ENCODE data around the gene NCKAP5. TPM values are rescaled to one million over a fixed set of nuclear protein-coding genes. Genes with fewer than 3 reads are reported as not detected.

NCKAP5 gene
- total and polyA plus RNA-seq, 9 of the 15 experiments (the other 6 are each of a cell fraction or from before 2014, with no cell fraction given) = not detected

DNA sequence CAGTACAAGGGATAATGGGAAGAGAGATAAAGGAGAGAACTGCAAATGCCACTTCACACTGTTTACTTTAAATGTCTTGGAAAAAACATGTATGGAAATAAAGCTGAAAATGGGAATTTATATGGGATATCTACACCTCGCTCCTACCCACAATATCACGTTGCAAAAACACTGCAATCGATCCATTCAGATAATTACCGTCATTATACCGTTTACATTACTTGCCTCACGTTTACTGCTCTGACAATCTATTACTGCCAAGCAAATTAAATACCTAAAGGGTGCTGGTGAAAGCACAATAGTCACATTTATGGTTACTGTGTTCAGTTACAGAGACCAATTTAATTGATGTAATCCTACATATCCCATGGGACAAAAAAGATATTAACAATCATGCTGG is 683.6 kb downstream of the NCKAP5 start:
- ATAC-seq = no peak
- no TSS peak for BruUV-seq (replicated peaks)
- no peak overlapping the region for H3K27ac ChIP-seq (ENCODE audit: extremely low read depth, low read depth, low read length)
- intact Hi-C loops (cut with micrococcal nuclease) (no loop called here), in situ Hi-C loops (cut with MboI) (no loop called here)
- 0% methylated on average over 6 of the region's 6 CpGs for WGBS (ENCODE audit: insufficient coverage, low coverage, missing lambda C conversion rate)
- H3K9me3 ChIP-seq (replicated peaks; ENCODE audit: control insufficient read depth, insufficient read depth, low read depth, low read length) = no peaks in the 10 kb centered on the region
- no peaks in the 10 kb centered on the region for H3K79me2 ChIP-seq (ENCODE audit: control insufficient read depth, insufficient read depth, low read length)
- H3K36me3 ChIP-seq (ENCODE audit: control insufficient read depth, insufficient read depth, low read length) = no peaks in the 10 kb centered on the region
- no peaks in the 10 kb centered on the region for H4K20me1 ChIP-seq (replicated peaks; ENCODE audit: control insufficient read depth, insufficient read depth, low read length)
- H3K4me3 ChIP-seq = no peak overlapping the region
- ChIA-PET CTCF (ENCODE audit: low intra/inter-chr PET ratio) (no interaction called here), POLR2A (no interaction called here)
- H3K4me2 ChIP-seq (ENCODE audit: insufficient read depth, low read length) = no peak overlapping the region
- H3K27me3 ChIP-seq (ENCODE audit: control insufficient read depth in 2 of 2, insufficient read depth in 2 of 2, low read length in 2 of 2) = no peaks in the 10 kb centered on the region
- no peak for FAIRE-seq
- DNase-seq (ENCODE audit: extremely low read depth in 1 of 4, low spot score in 3 of 4) = no peak
- no peak overlapping the region for H2AFZ ChIP-seq (ENCODE audit: low read depth, low read length)
- TF ChIP-seq NRF1 (conservative IDR thresholded peaks at IDR 0.05 in 1 of 2, IDR thresholded peaks at IDR 0.05 in 1 of 2) (no peak), ELK1 (CRISPR knock-in tag; IDR thresholded peaks at IDR 0.05) (no peak), KDM4B (IDR thresholded peaks at IDR 0.05; ENCODE audit: borderline replicate concordance in 2 of 2, low read depth in 1 of 2) (no peak), DLX4 (CRISPR knock-in tag; IDR thresholded peaks at IDR 0.05) (no peak), ZBTB9 (CRISPR knock-in tag; IDR thresholded peaks at IDR 0.05) (no peak), ZNF184 (CRISPR knock-in tag; IDR thresholded peaks at IDR 0.05) (no peak), POLR2AphosphoS5 (IDR thresholded peaks at IDR 0.05; ENCODE audit: control insufficient read depth, insufficient read depth, low read depth, low read length) (no peak), ZNF134 (CRISPR knock-in tag; conservative IDR thresholded peaks at IDR 0.05) (no peak), NELFE (IDR thresholded peaks at IDR 0.05; ENCODE audit: insufficient read depth, insufficient read length) (no peak), ZSCAN32 (CRISPR knock-in tag; IDR thresholded peaks at IDR 0.05) (no peak), HMG20A (CRISPR knock-in tag; conservative IDR thresholded peaks at IDR 0.05) (no peak), SIRT6 (IDR thresholded peaks at IDR 0.05; ENCODE audit: low read depth, low read length) (no peak), POLR2B (IDR thresholded peaks at IDR 0.05; ENCODE audit: low read depth, partially characterized antibody) (no peak), ZFPM2 (CRISPR knock-in tag; IDR thresholded peaks at IDR 0.05) (no peak), SETDB1 (IDR thresholded peaks at IDR 0.05; ENCODE audit: low read length) (no peak), HMG20B (CRISPR knock-in tag; IDR thresholded peaks at IDR 0.05) (no peak)
- TF ChIP-seq, protein P1, sequence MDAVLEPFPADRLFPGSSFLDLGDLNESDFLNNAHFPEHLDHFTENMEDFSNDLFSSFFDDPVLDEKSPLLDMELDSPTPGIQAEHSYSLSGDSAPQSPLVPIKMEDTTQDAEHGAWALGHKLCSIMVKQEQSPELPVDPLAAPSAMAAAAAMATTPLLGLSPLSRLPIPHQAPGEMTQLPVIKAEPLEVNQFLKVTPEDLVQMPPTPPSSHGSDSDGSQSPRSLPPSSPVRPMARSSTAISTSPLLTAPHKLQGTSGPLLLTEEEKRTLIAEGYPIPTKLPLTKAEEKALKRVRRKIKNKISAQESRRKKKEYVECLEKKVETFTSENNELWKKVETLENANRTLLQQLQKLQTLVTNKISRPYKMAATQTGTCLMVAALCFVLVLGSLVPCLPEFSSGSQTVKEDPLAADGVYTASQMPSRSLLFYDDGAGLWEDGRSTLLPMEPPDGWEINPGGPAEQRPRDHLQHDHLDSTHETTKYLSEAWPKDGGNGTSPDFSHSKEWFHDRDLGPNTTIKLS (IDR thresholded peaks at IDR 0.05; ENCODE audit: borderline replicate concordance, low read depth) = no peak
- TF ChIP-seq, protein P2, sequence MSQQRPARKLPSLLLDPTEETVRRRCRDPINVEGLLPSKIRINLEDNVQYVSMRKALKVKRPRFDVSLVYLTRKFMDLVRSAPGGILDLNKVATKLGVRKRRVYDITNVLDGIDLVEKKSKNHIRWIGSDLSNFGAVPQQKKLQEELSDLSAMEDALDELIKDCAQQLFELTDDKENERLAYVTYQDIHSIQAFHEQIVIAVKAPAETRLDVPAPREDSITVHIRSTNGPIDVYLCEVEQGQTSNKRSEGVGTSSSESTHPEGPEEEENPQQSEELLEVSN (IDR thresholded peaks at IDR 0.05; ENCODE audit: borderline replicate concordance in 1 of 2, extremely low read depth in 1 of 2, insufficient read depth in 1 of 2, insufficient read length in 1 of 2, low read depth in 1 of 2, low read length in 1 of 2, poor library complexity in 1 of 2, severe bottlenecking in 1 of 2) = no peak
- no peaks in the 10 kb centered on the region for H3K9me1 ChIP-seq (ENCODE audit: control insufficient read depth, insufficient read depth, low read length)
- H3K9ac ChIP-seq (ENCODE audit: insufficient read depth in 1 of 2, low read depth in 2 of 2, low read length in 2 of 2) = no peak overlapping the region
- H3K4me1 ChIP-seq (replicated peaks in 1 of 2; ENCODE audit: control insufficient read depth in 2 of 2, insufficient read depth in 2 of 2, low read length in 2 of 2) = no peaks in the 10 kb centered on the region

Data from K562 (cell line).